GM10847 (cell line): ENCODE data around the gene CPSF3.
A peak's percentile ranks its signal among the peaks of the same experiment; 100 is the strongest.

Experiments
- POLR2A ChIP-seq: IDR thresholded peaks from 2 replicates; pipeline ENCODE4 v1.6.1; 2011; ENCODE audit not compliant: insufficient read length; ENCODE audit errors: extremely low read depth

Gene CPSF3

GRCh38 chr2:9472511-9472910, 49.1 kb downstream of the CPSF3 start:
- no peak for TF ChIP-seq POLR2A

GRCh38 chr2:9473308-9473984, 50.0 kb downstream of the CPSF3 start:
- no peak for TF ChIP-seq POLR2A

GRCh38 chr2:9473985-9474360, 50.5 kb downstream of the CPSF3 start:
- TF ChIP-seq POLR2A: no peak

GRCh38 chr2:9474361-9475057, 51.1 kb downstream of the CPSF3 start, which contains the start of gene IAH1:
IAH1 (plus strand) TSS chr2:9474551; CDS start chr2:9474567, 16 bp downstream.
- TF ChIP-seq POLR2A: peak; percentile 71

DNA sequence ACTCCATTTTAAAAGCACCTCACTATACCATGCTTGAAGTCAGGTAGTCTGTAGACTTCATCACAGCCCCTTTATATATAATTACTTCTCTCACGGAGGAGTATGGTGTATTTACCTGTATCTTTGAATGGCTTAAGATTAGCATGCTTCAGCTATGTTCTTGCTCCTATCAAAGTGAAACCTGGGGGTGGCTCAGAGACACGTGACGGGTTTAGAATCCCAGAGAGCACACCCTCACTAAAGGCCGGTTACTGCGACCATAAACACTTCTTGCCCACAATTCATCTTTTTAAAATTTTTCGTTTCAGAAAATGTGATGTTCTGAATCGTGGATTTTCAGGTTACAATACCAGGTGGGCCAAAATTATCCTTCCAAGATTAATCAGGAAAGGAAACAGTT, 54.5 kb downstream of the CPSF3 start:
- TF ChIP-seq POLR2A: no peak

- no peak for TF ChIP-seq POLR2A
These were observed 55.1 kb downstream of the CPSF3 start for GRCh38 chr2:9478526-9478925.

DNA sequence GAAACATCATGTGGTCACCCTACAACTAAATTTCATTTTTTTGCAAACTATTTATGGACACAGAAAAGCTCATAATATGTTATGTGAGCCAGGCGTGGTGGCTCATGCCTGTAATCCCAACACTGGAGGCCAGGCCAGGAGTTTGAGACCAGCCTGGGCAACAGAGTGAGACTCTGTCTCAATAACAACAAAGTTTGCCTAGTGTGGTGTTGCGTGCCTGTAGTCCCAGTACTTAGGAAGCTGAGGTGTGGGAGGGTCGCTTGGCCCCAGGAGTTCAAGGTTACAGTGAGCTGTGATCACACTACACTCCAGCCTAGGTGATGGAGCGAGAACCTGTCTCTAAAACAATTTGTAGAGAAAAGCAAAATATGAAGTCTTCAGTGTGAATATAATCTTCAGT, 56.7 kb downstream of the CPSF3 start:
- TF ChIP-seq POLR2A: no peak

GRCh38 chr2:9483107-9483506, 59.7 kb downstream of the CPSF3 start:
- no peak for TF ChIP-seq POLR2A

- no peak for TF ChIP-seq POLR2A
These were observed 61.1 kb downstream of the CPSF3 start for GRCh38 chr2:9484533-9484932.

GRCh38 chr2:9488583-9489547, 65.4 kb downstream of the CPSF3 start:
- no peak for TF ChIP-seq POLR2A

- no peak for TF ChIP-seq POLR2A
These were observed 67.3 kb downstream of the CPSF3 start for GRCh38 chr2:9490789-9491188.

DNA sequence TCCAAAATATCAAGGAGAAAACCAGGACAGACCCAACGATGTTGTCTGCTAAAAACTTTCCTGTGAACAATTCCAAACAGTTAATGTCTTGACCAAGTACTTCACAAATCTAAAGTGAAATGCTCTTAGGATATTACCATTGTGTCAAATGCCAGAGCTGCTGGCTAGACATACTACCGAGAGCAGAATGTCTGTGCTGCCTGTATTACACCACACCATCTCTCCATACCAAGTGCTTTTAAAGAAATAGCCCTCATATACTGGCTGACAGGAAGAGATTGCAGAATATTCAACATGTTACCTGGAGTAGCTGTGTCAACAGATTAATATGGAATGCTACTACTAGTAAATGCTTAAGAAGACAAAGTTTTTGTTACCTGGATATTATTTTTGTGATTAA, 69.5 kb downstream of the CPSF3 start:
- TF ChIP-seq POLR2A: no peak

DNA sequence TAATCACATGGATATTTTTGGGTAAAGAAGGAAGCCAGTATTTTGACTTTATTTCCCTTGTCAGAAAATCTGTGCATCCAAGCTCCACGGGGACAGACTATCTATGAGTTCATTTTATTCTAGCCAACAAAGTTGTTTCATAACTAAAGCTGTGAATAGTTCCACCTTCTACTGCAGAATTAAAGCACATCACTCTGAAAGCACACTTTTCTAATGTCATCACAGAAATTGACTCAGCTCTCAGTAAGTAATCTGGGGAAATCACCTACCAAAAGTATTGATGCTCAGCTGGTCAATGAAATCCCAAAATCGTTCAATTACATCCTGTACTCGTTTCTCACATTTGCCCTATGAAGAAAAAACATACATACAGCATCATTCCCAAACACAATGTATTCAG, 70.0 kb downstream of the CPSF3 start:
- no peak for TF ChIP-seq POLR2A

GRCh38 chr2:9494081-9494480, 70.6 kb downstream of the CPSF3 start:
- no peak for TF ChIP-seq POLR2A

DNA sequence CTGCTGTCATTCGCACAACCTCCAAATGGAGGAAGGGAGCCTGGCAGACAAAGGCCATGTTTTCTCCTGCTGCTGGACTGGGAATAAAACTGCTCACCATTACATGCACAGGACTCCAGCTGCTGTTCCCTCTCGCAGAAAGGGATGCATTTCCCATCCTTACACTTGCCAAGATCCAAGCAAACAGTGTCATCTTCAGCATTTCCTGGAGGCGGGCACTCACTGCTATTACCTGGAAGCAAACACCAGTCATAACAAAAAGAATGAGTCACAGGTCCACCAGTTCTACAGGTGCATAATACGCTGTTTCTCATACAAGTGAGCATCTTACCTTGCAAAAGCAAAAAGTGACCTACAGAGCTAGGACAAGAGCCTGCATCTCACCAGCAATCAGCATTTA, 73.6 kb downstream of the CPSF3 start:
- no peak for TF ChIP-seq POLR2A

DNA sequence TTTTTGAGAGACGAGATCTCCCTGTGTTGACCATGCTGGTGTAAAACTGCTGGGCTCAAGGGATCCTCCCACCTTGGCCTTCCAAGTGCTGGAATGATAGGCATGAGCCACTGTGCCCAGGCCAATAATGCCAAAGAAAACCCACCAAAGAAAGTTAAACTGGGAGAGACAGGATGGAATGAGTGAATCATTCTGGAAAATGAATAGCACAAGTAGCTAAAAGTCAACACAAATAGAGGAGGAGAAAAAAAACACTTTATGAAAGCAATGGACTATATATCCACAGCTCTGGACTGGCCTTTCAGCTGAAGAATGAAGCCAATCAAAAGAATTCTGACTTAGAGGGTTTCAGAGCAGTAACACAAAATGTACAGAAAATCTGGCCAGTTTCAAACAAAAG, 74.8 kb downstream of the CPSF3 start:
- TF ChIP-seq POLR2A: no peak

DNA sequence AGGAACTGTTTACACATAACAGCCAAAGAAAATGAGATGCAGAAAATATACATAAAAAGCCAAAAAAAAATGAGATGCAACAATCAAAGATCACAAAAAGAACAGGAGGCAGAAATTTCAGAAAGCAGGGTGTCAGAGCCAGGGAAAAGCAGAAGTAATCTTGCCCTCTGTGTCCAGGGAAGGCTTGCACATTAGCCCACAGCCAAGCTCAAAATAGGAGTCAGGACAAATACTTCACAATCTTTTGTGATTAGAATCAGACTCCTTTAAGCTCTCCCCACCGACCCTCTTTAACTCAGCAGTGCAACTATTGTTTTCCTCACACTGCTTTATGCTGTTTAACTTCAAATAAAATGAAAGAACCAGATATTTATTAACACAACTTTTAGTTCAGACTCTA, 85.5 kb downstream of the CPSF3 start:
- TF ChIP-seq POLR2A: no peak
